Fibroblast of peridontal ligament (primary cell): ENCODE data around the gene PSMA3.
"Not testable (repeated sequence)": the region's sequence is repeated elsewhere in the genome, so short reads cannot be mapped to it uniquely, and the experiment has no call there.

Experiments used
- DNase-seq: peaks from one replicate; pipeline ENCODE4 v3.0.0-alpha.2; 2010; ENCODE audit errors: extremely low read depth

PSMA3 gene

DNA sequence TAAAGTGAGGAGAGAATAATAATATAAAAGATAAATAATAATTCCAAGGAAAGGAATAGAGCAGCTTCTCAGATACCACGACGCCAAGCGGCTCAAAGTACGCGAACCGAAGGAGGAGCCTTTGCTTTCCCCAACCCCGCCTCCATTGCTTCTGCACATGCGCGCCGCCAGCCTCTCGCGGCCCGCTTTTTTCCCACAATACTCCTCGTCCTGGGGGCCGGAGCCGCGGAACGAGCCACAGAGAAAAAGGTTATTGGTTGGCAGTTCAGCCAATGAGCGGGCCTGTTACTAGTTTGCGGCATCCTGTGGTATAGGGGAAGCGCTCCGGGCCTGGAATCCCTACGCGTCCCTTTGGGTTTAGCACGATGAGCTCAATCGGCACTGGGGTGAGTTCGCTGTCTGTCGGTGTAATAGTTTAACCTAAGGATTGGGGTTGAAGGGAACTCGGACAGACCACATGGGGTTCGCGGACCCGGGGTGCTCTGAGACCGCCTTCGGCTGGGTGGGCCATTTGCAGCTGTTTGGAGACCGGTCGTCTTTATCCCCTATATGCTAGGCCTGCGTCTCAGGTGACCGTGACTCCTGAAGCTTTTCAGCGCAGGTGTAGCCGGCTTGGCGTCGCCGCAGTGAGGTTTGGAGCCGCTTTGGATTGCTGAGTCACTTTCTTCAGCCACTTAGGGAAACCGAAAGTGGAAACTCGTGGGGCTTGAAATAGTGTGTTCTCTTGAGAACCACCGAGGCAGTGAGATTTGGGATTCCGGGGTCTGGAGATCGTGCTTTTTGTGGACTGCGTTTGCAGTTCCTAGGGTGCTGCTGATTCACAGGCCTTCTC, at the start of gene PSMA3:
Gene PSMA3, plus strand, starts transcription at position 288 of the 832 bp plus-strand sequence. Its CDS starts 78 bp downstream, at position 366.
- DNase-seq: peak; percentile 96

- no peak for DNase-seq
Measured at GRCh38 chr14:58196198-58196597, 48.4 kb upstream of the PSMA3 start.

- no peak for DNase-seq
Measured at GRCh38 chr14:58198086-58198485, 46.6 kb upstream of the PSMA3 start.

DNA sequence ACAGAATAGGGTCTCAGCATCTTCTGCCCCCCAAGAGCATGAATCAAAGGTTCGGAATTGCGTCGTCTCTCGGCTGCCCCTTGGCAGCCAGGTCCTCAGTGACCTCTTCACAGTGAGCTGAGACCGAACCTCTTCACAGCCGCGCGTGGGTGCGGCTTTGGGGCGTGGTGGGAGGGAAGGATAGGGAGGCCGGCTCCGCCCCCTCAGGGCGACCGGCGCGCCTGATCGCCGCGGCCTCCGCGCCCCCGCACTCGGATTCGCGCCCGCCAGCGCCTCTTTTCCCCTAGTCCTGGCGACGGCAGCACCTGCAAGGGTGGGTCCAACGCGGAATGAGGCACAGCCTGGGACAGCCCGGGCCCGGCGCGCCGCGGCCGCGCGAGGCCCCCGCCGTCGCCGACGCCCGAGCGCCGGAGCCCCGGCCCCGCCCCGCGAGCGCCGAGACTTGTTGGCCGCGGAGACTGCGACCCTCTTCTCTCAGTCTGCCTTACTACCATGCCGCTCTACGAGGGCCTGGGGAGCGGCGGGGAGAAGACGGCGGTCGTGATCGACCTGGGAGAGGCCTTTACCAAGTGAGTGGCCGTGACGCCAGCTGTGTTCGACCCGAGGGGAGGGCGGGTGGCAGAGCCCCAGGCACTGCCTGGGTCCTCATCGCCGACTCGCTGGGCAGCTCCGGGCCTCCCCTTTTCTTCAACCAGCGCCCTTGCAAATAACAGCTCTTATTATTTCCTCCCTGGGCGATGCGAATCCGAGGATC, 44.7 kb upstream of the PSMA3 start, which contains the start of gene ACTR10:
Gene ACTR10, plus strand, starts transcription at position 424 of the 754 bp plus-strand sequence. Its CDS starts 69 bp downstream, at position 493.
- peak; percentile 59 for DNase-seq

- DNase-seq: peak; percentile 25
Measured at GRCh38 chr14:58200480-58200841, 44.2 kb upstream of the PSMA3 start.

DNA sequence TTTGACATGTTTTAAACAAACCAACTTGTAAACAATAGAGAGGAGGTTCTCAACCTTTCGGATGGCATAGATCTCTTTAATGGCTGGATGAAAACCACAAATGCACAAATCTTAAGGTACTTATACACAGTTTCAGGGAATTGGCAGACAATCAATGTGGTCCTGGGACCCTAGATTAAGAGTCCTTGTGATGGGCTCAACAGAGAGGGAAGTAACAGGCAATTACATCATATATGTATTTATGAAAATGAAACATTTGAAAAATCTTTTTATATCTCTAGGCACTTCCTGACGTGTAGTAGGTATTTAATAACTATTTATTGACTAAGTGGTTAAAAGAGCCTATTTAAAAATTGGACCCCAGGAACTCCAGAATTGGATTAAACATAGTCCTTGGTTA, 43.8 kb upstream of the PSMA3 start:
- DNase-seq: no peak

GRCh38 chr14:58213176-58213575, 31.5 kb upstream of the PSMA3 start:
- no peak for DNase-seq

DNA sequence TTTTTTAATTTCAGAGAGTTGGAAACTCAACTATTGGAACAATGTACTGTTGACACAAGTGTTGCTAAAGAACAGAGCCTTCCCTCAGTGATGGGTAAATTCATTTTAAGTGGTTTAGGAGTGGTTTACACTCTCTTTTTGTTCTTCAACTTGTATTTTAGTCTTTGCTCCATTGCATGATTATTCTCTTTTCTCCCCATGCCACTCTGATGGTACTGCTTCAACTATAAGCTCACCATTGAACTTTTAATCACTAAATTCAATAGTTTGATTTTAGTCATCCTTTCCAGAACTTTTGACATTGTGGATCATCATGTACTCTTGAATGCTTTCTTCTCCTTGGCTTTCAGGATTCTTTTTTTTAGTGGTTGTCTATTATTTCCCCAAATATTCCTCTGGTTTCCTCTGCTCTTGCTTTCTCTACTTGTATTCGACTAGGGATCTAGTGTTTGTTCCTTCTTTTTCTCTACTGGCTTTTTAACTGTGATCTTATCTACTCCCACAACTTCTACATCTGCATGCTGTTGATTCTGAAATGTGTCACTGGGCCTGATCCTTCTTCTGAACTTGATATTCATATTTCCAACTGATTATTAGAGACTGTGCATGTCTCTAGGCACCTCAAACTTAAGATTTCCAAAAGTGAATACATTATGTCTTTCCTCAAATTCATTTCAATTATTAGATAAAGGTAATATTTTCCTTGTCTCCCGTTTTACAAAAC, 29.3 kb upstream of the PSMA3 start:
- no peak for DNase-seq

DNA sequence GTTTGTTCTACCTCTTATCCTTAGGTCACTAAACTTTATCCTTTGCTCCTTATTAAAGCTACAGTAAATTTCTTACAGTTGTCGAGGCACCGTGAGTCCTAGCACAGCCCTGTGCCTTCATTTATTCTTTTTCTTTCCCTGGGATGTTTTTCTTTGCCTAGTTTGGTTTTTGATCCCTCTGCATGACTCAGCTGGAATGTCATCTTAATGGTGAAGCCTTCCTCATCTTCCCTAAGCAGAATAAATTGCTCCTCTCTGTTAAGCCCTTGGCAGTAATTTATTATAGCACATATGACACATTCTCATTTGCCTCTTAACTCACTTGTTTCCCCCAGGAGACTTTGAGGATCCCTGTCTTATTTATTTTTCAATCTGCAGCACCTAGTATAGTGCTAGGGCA, 28.1 kb upstream of the PSMA3 start:
- peak; percentile 13 for DNase-seq

DNA sequence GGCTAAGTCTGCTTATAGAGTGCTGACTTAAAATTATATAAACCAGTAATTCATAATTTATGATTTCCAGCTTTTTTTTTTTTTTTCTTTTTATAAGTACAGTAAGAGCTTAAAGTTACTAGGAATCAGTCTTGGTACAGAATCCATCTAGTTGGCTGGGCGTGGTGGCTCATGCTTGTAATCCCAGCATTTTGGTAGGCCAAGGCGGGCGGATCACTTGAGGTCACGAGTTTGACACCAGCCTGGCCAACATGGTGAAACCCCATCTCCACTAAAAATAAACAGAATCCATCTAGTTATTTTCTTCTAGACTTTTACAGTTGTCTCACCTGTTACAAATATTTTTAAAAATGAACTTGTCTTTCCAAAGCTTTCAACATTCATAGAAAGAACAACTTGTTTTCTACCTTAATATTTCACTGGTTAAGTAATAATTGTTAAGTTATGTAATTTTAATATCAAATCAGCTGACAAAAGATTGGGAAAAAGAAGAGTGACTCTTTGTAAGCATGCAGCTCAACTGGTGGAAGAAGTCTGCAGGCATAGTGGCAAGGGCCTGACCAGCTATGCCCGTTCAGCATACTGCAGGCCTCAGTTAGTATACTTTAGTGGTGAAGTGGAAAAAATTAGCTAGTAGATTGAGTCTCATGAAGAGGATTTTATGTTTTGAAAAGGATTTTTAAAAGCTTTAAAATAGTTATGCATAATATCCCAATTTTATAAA, 17.4 kb upstream of the PSMA3 start:
- DNase-seq: no peak

DNA sequence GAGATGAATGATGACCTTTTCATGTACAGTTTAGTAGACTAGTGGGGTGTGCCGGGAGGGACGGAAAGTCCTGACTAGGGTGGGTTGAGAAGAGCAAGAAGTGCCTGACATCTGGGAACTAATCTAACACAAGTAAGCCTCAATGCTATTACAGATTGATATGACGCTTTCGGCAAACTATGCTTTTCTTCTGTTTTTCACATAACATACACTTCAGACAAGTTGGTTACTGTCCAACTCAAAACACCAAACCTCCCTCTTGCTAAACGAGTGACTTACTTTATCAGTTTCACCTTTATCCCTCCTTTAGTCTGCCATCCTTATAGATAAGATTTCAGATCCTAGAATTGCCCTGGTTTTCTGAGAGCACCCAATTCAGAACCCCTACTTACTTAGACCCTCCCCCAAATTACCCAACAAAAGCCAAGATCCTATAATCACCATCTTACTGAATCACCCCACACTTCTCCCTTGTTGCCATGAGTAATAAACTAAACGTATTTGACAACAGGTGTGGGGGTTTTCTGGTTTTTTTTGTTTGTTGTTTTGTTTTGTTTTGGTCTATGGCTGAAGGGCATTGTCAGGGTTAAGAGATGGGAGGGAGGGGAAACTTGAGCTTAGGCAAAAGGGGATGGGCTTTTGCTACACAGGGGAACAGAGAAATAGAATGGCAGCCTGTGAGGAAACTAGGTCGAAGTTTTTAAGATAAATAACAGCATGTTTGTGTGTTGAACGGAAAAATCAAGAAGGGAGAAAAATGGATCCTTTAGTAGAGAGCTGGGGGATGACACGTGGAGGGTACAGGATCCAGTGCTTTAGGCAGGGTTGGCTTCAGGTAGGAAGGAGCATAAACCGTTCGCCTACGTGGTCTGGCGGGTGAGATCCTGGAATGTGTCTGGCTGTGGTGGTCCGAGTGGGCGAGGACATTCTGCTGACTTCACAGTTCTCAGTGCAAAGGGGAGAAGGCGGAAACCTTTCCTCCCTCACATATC, 6.1 kb upstream of the PSMA3 start:
- DNase-seq: peak; percentile 62

DNA sequence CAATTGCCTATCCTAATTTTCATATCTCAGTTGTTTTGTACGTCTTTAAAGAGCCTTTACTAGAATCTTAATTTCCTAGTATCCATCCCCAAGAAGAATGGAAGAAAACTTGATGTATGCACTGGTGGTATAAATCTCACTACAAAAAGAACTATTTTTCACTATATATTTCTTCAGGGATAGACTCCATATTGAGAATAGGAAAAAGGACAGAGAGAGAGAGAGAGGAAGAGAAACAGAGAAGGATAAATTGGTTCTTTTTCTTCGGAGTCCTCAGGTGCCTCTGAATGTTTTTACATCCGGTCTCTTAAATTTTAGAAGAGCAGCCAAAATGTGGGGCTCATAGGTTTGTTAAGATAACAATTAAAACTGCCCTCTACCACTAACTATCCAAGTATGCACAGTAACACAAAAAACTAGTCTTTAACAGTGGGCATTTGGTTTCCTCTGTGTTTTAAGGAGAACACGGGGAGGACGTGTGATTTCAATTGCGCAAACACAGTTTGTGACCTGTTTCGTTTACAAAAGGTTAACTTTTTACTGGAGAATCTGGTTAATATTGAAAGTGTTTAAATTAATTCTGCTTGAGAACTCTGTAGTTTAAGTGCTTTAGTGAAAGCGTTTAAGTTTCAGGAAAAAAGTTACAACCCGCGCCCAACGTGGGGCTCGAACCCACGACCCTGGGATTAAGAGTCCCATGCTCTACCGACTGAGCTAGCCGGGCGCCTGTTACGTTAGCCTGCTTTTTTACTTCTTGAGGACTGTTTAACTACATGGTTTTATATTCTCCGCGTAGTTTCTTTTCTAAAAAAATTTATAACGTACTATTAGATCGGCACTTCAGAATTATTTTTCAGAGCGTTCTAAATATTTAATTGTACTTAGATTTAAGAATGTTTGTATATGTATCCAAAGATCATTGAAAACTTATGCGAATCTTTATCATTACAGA, 5.1 kb upstream of the PSMA3 start:
- DNase-seq: peak; percentile 78

DNA sequence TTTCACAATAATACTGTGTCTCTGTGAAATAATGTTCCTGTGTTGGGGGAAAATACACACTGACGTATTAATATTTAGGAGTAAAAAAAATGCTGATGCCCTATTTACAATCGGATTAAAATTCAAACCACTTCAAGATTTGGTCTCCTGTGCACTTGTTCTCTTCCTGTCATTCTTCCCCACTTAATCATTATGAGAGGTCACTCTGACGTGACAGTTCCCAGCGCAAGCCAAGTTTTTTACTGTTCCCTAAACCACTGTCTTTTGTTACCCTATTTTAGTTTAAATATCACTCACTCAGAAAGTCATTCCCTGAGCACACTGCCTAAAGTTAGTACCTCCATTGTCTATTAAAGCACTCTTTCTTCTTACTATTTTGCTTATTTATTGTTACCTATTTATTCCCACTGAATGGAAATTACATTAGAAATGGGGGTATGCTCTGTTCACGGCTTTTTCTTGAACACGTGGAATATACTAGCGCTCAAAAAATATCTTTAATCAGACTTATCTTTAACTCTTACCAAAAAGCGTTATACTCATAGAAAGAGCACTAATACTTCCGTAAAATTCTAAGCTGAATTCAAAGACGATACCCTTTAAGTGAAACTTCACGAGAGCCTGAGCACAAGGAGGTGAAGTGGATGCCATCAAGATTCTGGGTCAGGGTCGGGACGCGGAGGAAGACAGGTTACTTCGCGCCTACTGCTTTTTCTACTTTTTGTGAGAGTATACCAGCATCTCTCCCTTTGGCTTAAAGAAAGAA, 670 bp upstream of the PSMA3 start:
- peak; percentile 33 for DNase-seq

DNA sequence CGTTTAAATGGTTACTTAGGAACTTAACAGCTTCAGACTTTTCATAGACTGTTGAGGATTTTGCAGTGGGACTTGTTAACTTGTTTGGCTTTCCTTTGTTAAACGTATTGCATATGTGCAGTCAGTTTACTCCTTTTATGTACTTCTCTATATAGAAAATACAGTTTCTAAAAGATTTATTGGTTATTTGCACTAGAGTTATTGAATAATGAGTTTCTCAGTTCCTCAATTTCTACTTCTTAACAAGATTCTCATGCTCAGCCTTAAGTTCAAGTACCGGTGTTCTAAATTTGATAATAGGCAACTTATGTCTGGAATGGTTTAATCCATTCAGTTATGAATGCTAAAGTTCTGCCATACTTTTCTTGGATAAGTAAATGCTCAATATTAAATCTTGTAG, 919 bp downstream of the PSMA3 start:
- no peak for DNase-seq

GRCh38 chr14:58249611-58250010, 5.0 kb downstream of the PSMA3 start:
- DNase-seq: no peak

- DNase-seq: no peak
Measured at GRCh38 chr14:58258156-58258555, 13.5 kb downstream of the PSMA3 start.

- not testable (repeated sequence) for DNase-seq
Measured at GRCh38 chr14:58262005-58262404, 17.4 kb downstream of the PSMA3 start.

- no peak for DNase-seq
Measured at GRCh38 chr14:58265401-58265800, 20.8 kb downstream of the PSMA3 start.
